ENCODE measurements around the gene HLF.

HLF gene

DNA sequence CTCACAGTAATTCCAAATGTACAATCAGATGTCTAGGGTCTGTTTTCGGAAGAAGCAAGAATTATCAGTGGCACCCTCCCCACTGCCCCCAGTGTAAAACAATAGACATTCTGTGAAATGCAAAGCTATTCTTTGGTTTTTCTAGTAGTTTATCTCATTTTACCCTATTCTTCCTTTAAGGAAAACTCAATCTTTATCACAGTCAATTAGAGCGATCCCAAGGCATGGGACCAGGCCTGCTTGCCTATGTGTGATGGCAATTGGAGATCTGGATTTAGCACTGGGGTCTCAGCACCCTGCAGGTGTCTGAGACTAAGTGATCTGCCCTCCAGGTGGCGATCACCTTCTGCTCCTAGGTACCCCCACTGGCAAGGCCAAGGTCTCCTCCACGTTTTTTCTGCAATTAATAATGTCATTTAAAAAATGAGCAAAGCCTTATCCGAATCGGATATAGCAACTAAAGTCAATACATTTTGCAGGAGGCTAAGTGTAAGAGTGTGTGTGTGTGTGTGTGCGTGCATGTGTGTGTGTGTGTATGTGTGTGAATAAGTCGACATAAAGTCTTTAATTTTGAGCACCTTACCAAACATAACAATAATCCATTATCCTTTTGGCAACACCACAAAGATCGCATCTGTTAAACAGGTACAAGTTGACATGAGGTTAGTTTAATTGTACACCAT, 59.7 kb downstream of the HLF start:
- TF ChIP-seq TCF12 (IDR thresholded peaks at IDR 0.05; ENCODE audit: low read depth) = no peak
- no peak for TF ChIP-seq EP300 (IDR thresholded peaks at IDR 0.05; ENCODE audit: borderline replicate concordance)
- TF ChIP-seq CEBPB (IDR thresholded peaks at IDR 0.05) = no peak
- no peak for TF ChIP-seq ZBTB7A (IDR thresholded peaks at IDR 0.05; ENCODE audit: low read depth)
- TF ChIP-seq, protein P1, sequence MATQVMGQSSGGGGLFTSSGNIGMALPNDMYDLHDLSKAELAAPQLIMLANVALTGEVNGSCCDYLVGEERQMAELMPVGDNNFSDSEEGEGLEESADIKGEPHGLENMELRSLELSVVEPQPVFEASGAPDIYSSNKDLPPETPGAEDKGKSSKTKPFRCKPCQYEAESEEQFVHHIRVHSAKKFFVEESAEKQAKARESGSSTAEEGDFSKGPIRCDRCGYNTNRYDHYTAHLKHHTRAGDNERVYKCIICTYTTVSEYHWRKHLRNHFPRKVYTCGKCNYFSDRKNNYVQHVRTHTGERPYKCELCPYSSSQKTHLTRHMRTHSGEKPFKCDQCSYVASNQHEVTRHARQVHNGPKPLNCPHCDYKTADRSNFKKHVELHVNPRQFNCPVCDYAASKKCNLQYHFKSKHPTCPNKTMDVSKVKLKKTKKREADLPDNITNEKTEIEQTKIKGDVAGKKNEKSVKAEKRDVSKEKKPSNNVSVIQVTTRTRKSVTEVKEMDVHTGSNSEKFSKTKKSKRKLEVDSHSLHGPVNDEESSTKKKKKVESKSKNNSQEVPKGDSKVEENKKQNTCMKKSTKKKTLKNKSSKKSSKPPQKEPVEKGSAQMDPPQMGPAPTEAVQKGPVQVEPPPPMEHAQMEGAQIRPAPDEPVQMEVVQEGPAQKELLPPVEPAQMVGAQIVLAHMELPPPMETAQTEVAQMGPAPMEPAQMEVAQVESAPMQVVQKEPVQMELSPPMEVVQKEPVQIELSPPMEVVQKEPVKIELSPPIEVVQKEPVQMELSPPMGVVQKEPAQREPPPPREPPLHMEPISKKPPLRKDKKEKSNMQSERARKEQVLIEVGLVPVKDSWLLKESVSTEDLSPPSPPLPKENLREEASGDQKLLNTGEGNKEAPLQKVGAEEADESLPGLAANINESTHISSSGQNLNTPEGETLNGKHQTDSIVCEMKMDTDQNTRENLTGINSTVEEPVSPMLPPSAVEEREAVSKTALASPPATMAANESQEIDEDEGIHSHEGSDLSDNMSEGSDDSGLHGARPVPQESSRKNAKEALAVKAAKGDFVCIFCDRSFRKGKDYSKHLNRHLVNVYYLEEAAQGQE (IDR thresholded peaks at IDR 0.05; ENCODE audit: low read depth) = no peak
- TF ChIP-seq, protein P2, sequence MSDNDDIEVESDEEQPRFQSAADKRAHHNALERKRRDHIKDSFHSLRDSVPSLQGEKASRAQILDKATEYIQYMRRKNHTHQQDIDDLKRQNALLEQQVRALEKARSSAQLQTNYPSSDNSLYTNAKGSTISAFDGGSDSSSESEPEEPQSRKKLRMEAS (IDR thresholded peaks at IDR 0.05) = no peak
- no peak for TF ChIP-seq TEAD4 (IDR thresholded peaks at IDR 0.05)
- TF ChIP-seq NFIC (IDR thresholded peaks at IDR 0.05) = no peak
- TF ChIP-seq YY1 (IDR thresholded peaks at IDR 0.05; ENCODE audit: low read depth) = no peak
- TF ChIP-seq, protein P3, sequence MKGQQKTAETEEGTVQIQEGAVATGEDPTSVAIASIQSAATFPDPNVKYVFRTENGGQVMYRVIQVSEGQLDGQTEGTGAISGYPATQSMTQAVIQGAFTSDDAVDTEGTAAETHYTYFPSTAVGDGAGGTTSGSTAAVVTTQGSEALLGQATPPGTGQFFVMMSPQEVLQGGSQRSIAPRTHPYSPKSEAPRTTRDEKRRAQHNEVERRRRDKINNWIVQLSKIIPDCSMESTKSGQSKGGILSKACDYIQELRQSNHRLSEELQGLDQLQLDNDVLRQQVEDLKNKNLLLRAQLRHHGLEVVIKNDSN (IDR thresholded peaks at IDR 0.05) = no peak
- no peak for TF ChIP-seq FOXM1 (IDR thresholded peaks at IDR 0.05; ENCODE audit: borderline replicate concordance, low read depth)
- no peak for TF ChIP-seq RAD21 (IDR thresholded peaks at IDR 0.05; ENCODE audit: low read depth)
- TF ChIP-seq EGR1 (IDR thresholded peaks at IDR 0.05) = no peak
- no peak for TF ChIP-seq TAF1 (IDR thresholded peaks at IDR 0.05; ENCODE audit: low read depth)
- TF ChIP-seq CREB1 (IDR thresholded peaks at IDR 0.05; ENCODE audit: low read depth) = no peak

DNA sequence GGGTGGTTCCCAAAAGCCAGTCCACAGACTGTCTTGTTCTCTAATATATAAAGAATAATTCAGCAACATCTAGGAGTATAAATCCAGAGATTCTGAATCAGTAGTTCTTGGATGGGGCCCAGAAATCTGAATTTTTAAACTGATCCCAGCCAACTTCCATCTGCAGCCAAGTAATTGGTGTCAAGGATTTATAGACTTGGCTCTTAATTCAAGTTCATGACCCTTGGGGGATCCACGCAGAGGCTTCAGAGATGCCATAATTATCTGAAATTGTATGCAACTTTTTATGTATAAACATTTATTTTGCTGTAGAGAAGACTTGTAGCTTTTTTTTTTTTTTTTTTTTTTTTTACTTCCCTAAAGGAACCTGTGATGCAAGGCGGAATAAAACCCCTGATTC, 60.6 kb downstream of the HLF start:
- no peak for TF ChIP-seq CEBPB (IDR thresholded peaks at IDR 0.05)
- no peak for TF ChIP-seq TAF1 (IDR thresholded peaks at IDR 0.05; ENCODE audit: low read depth)
- TF ChIP-seq, protein P2 (IDR thresholded peaks at IDR 0.05) = no peak
- TF ChIP-seq, protein P3 (IDR thresholded peaks at IDR 0.05) = no peak
- TF ChIP-seq EGR1 (IDR thresholded peaks at IDR 0.05) = no peak
- TF ChIP-seq FOXM1 (IDR thresholded peaks at IDR 0.05; ENCODE audit: borderline replicate concordance, low read depth) = no peak
- TF ChIP-seq CREB1 (IDR thresholded peaks at IDR 0.05; ENCODE audit: low read depth) = no peak
- no peak for TF ChIP-seq TEAD4 (IDR thresholded peaks at IDR 0.05)
- TF ChIP-seq TCF12 (IDR thresholded peaks at IDR 0.05; ENCODE audit: low read depth) = no peak
- TF ChIP-seq YY1 (IDR thresholded peaks at IDR 0.05; ENCODE audit: low read depth) = no peak
- TF ChIP-seq ZBTB7A (IDR thresholded peaks at IDR 0.05; ENCODE audit: low read depth) = no peak
- TF ChIP-seq, protein P1 (IDR thresholded peaks at IDR 0.05; ENCODE audit: low read depth) = no peak

DNA sequence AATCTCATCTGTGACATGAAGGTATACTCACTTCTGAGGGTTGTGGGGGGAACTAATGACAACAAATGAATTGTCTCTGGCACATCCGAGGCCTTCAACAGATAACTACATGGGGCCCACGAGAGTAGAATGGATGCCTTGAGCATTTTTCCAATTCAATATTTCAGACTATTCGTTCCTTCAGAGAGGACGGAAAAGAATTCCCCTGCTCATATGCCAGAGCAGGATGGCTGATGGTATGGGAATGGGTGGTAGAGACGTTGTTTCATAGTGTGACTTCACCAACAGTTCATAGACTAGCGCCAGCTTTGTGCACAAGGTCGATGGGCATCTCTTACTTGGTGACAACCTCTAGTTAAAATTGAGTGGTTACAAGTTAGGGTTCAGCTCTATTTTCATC, 61.3 kb downstream of the HLF start:
- TF ChIP-seq RAD21 (IDR thresholded peaks at IDR 0.05; ENCODE audit: low read depth) = no peak
- no peak for TF ChIP-seq CEBPB (IDR thresholded peaks at IDR 0.05)
- no peak for TF ChIP-seq EGR1 (IDR thresholded peaks at IDR 0.05)
- TF ChIP-seq, protein P3 (IDR thresholded peaks at IDR 0.05) = no peak
- TF ChIP-seq EP300 (IDR thresholded peaks at IDR 0.05; ENCODE audit: borderline replicate concordance) = no peak
- no peak for TF ChIP-seq YY1 (IDR thresholded peaks at IDR 0.05; ENCODE audit: low read depth)
- TF ChIP-seq CREB1 (IDR thresholded peaks at IDR 0.05; ENCODE audit: low read depth) = no peak
- no peak for TF ChIP-seq TCF12 (IDR thresholded peaks at IDR 0.05; ENCODE audit: low read depth)
- no peak for TF ChIP-seq NFIC (IDR thresholded peaks at IDR 0.05)
- TF ChIP-seq, protein P1 (IDR thresholded peaks at IDR 0.05; ENCODE audit: low read depth) = no peak
- TF ChIP-seq, protein P2 (IDR thresholded peaks at IDR 0.05) = no peak
- no peak for TF ChIP-seq TAF1 (IDR thresholded peaks at IDR 0.05; ENCODE audit: low read depth)
- no peak for TF ChIP-seq ZBTB7A (IDR thresholded peaks at IDR 0.05; ENCODE audit: low read depth)
